GM19372 (cell line): ENCODE results near the gene SDHB.

Source experiments
- ATAC-seq: cut with Tn5 transposase; IDR thresholded peaks from one replicate; pipeline ENCODE4 v1.9.1; 2021; ENCODE audit warnings: mild to moderate bottlenecking, low read depth, moderate library complexity; ENCODE audit not compliant: unreplicated experiment

The SDHB gene

DNA sequence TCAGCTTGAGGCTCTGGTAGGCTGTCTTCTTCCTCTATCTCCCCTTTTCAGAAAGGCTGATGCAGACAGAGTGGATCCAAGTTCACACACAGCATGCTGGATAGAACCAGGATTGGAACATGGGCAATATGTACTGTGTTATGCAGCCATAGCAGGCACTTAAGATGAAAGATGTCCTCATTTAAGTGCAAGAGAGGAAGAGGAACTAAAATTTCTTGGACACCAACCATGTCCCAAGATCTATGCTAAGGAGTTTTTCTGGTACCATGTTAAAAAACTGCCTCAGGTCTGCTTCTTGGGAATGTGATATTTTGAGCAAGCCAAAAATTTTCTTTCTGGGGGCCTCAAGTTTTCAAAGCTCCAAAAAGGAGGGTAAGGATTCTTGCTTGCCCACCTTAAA is 1.2 kb downstream of the SDHB start:
- no peak for ATAC-seq

DNA sequence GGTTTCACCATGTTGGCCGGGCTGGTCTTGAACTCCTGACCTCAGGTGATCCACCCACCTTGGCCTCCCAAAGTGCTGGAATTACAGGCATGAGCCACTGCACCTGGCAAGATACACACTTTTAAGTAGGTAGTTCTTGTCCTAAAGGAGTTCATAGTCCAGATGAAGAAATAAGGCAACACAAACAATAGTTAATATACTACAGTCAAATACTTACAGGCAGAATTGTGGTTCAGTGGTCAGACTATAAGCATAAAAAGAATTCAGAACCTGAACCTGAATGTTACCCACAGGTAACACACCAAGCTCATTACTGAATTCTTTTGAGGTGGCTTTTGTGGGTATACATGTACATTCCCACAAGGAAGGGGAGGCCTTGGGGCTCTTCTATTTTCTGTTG is 1.8 kb downstream of the SDHB start:
- no peak for ATAC-seq

DNA sequence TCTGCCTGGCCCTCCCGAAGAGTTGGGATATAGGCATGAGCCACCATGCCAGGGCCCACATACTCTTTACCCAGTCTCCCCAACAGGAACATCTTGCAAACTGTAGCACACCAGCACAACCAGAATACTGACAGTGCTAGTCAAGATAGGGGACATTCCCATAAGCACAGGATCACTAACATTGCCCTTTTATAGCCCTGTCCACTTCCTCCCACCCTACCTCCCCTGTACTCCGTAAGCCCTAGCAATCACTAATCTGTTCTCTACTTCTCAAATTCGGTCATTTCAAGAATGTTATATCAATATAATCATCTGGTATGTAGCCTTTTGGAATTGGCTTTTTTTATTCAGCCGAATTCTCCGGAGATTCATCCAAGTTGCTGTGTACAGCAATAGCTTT is 5.9 kb downstream of the SDHB start:
- no peak for ATAC-seq

DNA sequence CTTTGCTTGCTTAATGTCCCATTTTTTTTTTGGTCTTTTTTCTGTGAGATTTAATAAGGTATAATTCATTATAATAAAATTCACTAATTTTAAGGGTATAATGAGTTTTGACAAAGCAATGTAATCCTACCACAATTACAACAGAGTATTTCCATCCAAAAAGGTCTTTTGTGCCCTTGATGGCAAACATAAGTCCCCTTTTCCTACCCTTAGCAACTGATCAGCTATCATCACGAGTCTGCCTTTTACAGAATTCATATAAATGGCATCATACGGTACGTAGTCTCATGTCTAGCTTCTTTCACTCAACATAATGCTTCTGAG is 7.5 kb downstream of the SDHB start:
- ATAC-seq: no peak

DNA sequence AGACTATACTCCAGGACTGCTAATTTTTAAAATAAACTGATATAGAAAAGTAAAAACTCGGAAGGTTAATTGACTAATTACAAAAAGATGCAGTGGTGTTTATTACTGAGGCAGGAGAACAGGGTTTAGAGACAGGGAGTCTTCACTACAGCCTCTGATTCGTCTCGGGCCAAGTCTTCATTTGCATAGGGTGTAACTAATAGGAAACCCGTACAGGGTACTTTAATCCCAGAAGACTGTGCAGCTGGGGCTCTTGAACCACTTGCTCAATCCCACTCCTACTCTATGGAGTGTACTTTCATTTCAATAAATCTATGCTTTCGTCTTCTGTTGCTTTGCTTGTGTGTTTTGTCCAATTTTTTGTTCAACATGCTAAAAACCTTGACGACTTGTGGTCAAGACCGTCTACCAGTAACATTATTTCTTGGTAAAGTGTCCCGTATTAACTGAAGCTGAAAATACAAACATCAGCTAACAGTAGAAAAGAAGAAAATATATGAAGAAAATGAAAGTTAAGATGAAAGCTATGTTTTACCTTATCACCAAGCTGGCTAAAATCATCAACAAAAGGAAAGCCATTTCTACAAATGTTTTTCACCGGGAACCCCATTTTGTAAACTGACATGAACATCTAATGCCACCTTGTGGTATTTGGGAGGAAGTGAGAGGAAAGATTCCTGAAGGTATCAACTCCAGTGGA is 8.0 kb downstream of the SDHB start:
- ATAC-seq: no peak

DNA sequence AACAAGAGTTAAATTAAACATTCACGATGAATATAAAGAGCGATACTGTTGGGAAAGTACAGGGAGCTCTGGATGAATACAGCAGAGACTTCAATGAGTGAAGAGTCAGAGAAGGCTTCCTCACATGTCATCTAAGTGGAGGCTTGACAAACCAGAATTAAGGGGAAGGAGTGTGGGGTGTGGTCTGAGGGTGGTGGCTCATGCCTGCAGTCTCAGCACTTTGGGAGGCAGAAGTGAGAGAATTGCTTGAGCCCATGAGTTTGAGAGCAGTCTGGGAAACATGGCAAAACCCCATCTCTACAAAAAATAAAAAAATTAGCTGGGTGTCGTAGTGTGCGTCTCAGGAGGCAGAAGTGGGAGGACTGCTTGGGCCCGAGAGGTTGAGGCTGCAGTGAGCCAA is 8.7 kb downstream of the SDHB start:
- ATAC-seq: no peak

DNA sequence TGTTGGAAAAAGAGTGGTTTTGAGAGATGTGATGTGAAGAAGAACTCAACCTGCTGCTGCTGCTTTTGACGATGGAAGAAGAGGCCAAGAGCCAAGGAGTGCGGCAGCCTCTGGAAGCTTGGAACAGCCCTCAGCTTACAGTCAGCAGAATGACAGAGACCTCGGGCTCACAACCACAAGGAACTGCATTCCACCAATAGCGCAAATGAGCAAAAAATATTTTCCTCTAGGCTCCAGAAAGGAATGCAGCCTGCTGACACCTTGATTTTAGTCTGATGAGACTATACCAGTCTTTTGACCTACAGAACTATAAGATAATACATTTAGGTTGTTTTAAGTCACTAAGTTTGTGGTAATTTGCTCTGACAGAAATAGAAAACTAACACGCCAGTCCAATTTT is 10.2 kb downstream of the SDHB start:
- no peak for ATAC-seq

DNA sequence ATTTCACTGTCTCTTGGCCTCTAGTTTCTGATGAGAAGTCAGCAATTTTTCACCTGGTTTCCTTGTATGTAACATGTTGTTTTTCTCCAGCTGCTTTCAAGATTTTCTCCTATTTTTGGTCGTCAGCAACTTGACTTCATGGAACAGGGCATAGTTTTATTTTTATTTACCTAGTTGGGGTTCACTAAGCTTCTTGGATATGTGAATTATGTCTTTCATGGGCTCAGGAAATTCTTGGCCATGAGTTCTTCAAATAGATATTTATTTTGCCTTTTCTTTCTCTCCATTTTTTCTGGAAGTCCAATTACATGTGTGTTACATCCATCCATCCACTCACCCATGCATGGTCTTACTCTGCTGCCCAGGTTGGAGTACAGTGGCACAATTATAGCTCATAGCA is 13.7 kb downstream of the SDHB start:
- ATAC-seq: no peak

DNA sequence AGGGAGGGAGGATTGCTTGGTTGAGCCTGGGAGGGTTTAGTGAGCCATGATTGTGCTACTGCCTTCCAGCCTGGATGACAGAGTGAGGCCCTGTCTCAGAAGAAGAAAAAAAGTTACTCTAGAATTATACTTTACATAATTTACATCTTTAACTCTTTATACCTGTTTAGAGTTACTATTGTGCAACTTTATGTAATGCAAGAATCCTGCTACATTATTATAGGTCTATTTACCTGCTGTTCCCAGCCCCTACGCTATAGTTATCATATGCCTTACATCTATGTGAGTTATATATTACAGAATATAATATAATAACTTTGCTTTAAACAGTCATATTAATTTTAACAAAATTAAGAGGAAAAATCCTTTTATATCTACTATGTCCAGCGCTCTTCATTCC is 14.3 kb downstream of the SDHB start:
- no peak for ATAC-seq

DNA sequence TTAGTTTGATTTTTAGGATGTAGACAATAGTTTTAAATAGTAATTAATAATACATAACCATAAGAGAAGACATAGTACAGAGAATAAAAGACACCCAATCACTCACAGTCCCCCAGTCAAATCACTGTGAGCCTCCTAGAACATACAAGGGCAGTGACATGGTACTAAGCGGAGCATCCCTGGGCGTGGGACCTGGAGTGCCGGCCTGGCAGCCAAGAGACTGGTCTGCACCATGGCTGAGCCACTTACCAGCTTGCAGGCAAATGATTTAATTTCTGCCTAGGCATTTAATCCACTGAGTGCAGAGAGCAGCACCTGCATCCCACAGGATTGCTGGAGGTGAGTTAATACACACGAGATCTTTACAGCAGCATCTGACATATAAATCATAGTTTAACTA is 20.4 kb downstream of the SDHB start:
- ATAC-seq: no peak

DNA sequence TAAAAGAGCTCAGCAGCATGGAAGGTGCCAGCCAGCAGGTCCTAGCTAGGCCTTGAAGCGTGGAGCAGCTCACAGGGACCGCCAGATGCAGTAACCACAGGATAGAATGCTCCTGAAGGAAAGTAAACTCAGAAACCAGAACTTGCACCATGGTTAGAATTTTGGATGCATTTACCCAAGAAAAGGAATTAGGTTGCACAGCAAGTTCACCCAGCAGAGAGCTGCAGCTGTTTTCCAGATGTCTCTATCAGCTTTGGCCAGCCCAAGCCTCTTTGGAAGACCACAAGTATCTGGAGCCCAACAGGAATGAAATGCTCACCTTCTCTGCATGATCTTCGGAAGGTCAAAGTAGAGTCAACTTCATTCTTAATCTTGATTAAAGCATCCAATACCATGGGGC is 21.1 kb downstream of the SDHB start:
- no peak for ATAC-seq

DNA sequence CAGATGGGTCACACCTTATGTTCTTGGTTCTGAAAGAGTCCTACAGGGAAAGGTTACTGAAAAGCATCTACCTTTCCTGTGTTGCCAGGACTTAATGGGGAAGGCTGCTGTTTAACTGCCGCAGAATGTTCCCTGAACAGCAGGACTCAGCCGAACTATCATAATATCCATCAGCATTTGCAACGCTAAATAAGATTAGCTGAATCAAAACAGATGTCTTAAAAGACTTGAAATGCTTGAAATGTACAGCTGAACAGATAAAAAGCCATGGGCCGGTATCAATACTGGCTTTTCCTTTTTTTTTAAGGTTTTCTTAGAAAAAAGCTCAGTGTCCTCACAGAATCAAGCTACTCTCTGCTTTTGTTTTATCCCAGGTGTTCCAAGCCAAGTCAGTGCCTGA is 22.4 kb downstream of the SDHB start:
- ATAC-seq: no peak

DNA sequence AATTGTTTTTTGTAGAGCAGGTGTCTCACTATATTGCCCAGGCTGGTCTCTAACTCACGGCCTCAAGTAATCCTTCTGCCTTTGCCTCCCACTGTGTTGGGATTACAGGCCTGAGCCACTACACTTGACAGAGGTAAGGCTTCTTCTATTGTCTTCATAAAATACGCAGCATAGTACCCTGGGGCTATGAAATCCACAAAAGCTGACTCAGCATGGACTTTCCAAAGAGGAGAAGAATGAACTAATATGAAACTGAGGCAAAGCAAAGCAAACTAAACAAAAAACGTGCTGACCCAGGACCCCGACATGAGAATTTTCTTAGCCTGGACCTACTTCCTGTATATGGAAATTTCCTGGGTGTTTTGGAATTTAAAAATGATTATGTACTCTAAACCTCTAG is 23.6 kb downstream of the SDHB start:
- no peak for ATAC-seq

DNA sequence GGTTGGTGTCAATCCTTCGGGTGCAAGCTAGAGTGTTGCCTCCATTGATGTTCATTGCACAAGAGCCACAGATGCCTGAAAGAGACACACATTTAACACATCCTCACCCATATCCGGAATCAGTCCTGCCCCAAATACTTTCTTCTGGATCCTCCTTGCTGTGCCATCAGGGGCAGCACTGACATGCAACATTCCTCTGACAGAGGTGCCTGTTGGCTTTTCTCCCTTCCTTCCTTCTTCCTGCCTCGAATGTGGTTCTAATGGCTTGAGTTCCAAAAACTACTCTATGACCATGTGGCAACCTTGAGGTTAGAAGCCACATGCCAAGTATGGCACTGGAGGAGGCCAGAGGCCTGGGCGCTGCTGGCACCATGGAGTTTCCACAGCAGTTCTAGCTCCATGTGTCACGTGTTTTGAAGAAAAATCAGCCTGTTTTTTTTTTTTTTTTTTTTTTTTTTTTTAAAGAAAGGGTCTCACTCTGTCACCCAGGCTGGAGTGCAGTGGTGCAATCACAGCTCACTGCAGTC is 25.1 kb downstream of the SDHB start:
- no peak for ATAC-seq

DNA sequence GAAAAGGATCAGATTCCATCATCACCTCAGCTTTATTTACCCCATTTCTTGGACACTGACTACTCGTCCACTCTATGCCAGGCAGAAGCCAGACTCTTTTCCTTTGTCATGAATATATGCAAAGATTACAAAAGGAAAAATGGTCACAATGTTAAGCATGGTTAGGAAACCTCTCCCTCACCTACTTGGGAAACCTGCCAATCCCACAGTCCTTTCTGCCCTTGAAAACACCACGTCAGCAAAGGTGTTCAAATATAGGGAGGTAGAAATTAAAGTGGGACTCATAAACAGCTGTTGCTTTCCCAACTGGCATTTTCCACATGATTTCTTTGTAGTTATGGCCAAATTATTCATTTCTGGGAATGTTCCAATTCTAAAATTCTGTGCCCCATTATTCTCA is 25.9 kb downstream of the SDHB start:
- no peak for ATAC-seq

DNA sequence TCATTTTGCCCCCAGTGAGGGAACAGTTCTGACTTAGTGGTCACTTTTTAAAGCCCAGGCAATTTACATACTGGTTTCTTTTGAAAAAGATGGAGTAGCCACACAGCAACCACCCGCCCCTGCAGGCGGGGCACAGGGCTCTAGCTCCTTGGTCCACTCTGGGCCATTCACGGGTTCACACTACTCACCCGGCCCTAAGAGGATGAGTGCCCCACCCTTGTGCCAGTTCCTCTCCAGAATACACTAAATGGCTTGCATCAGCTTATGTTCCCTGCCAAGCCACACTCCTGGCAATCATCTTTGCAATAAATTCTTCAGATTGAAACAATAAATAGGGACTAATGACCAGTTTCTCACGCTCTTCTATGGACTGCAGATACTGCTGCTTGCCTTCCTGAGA is 26.4 kb downstream of the SDHB start:
- no peak for ATAC-seq

DNA sequence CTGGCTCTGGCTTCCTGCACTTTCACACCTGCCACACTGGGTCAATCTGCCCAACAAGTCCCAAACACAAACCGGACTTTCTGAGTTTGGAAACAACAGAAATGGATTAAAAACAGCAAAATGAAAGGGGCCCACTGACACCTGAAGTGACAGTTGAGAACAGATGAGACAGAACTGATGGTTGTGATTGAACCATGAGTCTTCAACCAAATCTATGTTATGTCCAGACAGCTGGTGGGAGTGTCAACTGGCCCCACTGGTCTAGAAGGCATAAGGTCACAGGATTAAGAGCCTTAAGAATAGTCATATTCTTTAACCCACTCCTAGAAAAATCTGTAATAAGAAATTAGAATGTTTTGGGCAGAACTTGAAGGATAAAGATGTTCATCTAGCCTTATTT is 29.1 kb downstream of the SDHB start:
- ATAC-seq: no peak

DNA sequence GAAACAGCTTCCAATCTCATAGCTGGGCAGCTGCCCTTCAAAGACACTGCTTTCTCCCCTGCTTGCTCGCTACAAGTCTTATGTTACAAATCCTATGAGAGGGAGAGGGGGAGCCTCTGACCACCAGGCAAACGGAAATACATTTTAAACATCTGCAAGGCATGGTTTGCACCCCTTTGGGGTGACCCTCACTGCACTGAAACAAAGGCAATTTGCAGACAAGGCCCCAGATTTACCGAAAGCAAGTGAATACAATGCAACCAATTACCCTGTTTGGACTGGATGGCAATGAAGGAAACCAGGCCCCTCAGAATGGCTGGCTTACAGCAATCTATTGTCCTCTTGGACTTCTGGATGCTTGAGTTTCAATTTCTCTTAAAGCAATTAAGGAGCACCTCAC is 30.3 kb downstream of the SDHB start:
- ATAC-seq: no peak

DNA sequence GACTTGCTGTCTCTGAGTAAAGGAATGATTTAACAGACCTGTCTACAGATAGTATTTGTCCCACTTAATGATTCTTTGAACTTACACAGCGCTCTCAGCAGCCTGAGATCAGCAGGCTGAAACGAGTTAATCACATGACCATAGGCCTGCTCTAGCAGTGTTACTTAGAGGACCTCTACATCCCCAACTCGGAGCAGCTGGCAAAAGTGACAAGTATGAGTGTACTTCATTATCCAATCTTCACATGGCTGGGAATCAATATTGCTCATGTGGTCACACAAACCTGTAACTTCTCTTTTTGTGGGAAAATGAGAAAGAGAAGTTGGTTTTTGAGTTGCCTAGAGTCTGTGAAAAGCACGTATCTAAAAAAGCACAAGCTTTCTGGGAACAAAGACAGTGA is 30.7 kb downstream of the SDHB start:
- ATAC-seq: no peak

DNA sequence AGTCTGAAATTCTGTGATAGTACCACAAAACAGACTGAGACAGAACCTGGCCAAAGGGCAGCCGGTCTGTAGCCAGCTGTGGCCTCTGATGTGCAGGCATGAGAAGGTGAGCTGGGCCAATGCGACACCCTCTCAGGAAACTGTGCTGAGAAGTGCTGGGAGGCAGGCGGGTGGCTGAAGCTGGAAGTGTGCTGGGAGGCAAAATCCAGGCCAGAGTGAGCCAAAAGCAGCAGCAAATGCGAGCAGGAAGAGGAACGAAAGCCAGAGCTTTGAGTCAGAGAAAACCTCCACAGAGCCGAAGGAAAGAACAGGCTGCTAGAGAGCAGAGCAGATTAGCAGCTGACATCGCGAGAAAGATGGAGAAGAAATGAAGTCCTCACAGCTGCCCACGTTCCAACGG is 31.9 kb downstream of the SDHB start:
- no peak for ATAC-seq

DNA sequence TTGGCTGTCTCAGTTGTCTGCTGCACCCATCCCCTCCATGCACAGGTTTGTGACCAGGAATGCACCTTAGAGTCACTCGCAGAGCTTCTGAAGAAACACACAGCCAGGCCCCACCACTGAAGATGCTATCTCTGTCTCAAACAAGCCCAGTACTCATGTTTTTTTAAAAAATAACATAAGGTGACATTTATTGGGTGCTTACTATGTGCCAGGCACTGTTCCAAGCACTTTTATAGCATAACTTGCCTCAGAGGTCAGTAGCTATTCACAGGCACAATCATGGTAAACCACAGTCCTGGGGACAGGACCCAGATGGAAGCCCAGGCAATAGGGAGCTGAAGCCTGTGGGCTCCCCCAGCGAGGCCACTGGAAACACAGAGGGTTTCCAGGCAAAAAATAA is 33.3 kb downstream of the SDHB start:
- no peak for ATAC-seq

DNA sequence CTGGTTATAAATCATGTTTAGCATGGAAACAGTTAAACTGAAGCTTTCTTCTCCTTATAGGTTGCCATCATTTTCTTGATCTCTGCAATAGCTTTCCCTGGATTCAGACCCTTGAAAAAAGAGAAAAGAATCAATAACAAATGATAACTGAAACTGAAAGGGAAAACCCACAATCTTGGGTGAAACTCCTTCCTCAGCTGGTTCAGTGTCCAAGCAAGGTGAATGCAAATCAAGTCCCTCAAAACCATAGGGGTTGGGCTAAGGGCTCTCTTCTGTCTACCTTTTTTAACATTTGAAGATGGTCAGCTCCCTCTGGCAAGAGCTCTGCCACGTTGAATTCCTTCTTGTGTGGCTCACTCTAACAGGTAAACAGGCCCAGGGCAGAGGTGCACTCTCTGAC is 35.0 kb downstream of the SDHB start:
- ATAC-seq: no peak

DNA sequence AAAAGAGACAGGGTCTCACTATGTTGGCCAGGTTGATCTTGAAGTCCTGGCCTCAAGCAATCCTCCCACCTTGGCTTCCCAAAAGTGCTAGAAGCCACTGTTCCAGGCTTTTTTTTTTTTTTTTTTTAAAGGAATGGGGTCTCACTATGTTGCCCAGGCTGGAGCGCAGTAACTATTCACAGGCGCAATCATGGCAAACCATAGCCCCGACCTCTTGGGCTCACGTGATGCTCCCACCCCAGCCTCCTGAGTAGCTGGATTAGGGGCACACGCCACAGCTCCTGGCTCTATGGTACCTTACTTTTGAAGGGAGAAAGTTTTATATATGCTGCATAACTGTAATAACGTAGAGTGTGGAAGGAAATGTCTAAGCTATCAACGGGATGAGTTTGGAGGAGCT is 36.4 kb downstream of the SDHB start:
- ATAC-seq: no peak
